GM10847 (cell line): Measurements from ENCODE around the gene ANKRD9.

Experiments used
- POLR2A ChIP-seq: IDR thresholded peaks from 2 replicates; pipeline ENCODE4 v1.6.1; 2011; ENCODE audit not compliant: insufficient read length; ENCODE audit errors: extremely low read depth

ANKRD9 gene

GRCh38 chr14:102509746-102510615 lies at the start of gene ANKRD9:
Gene ANKRD9, minus strand, starts transcription at chr14:102509776. Its CDS starts 1,887 bp downstream, at chr14:102507889.
- no peak for TF ChIP-seq POLR2A

DNA sequence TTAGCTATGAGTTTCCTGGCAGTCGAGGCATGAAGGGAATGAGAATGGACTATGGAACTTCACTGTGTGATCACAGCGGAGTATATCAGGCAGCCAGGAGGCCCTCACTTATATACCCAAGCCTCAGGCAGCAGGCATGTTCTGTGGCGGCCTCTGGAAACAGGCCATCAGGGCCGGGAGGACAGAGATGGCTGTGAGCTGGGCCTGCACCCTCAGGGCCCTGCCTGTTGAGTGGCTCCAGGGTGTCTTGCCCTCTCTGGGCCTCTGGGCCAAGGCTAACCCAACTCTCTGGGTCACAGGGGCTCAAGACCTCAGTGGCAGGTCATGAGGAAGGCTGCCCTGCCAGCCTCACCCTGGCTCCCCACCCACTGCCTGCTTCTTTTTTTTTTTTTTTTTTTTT lies 49.0 kb upstream of the ANKRD9 start:
- TF ChIP-seq POLR2A, result no peak

GRCh38 chr14:102557434-102558226 lies 48.1 kb upstream of the ANKRD9 start:
- no peak for TF ChIP-seq POLR2A

DNA sequence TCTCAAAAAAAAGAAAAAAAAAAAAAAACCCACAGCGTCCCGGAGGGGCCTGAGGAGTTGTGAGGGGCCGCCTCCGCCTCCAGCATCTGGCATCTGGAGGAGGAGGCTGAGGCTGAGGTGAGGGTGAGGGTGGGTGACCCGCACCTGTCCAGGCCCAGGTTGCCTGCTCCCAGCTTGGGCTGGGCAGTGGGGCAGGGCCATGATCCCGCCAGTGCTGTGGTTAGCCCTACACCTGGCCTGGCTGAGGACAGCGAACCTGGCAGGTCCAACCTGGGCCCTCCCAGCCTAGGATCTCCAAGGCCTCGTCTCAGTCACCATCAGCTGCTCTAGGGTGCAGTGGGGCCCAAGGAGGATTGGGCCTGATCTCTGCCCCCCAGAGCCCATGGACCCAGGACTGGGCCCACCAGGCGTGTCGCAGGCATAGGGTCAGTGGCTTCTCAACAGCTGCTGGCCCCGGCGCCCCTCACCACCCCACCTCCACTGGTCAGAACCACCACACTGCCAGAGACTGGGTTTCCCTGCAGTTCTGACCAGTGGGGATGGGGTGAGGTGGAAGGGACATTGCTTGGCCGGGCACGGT lies 46.6 kb upstream of the ANKRD9 start:
- TF ChIP-seq POLR2A, result no peak

GRCh38 chr14:102554821-102555819 lies 45.5 kb upstream of the ANKRD9 start:
- peak; percentile 13 for TF ChIP-seq POLR2A

- TF ChIP-seq POLR2A, result no peak
These were observed 42.6 kb upstream of the ANKRD9 start for GRCh38 chr14:102551995-102552705.

- no peak for TF ChIP-seq POLR2A
These were observed 39.2 kb upstream of the ANKRD9 start for GRCh38 chr14:102548616-102549240.

DNA sequence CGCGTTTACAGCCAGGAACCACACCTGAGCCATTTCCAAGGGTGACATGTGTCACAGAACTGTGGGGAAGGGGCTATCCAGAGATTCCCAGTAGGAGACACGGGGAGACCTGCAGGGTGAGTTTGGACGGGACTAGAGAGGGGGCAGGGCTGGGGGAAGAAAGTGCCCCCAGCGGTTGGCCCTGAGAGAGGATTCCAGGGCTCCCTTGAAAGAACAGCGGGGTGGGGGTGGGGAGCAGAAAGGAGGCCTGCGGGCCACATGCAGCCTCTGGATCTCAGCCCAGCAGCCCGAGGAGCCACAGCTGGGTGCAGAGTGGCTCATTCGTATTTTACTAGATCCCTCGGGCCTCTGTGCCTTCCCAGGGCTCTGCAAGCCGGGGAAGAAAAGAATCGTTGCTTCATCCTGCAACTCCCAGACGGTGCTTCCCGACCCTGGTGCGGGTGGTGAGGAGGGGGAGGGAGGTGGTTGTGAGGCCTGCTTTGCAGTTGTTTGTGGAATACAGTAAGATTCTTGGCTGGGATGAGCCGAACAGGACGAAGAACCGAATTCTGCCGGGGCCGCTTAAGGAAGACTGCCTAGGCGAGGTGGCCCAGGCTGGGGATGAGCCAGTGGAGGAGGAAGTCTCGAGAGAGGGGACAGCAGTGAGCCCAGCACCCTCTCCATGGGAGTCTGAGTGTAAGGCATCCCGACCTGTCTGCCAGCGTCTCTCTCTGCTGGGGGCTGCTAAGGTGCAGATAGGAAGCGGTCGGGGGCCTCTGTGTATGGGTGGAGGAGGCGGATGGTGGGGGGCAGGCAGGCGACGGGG lies 36.1 kb upstream of the ANKRD9 start:
- TF ChIP-seq POLR2A, result no peak

- no peak for TF ChIP-seq POLR2A
These were observed 35.3 kb upstream of the ANKRD9 start for GRCh38 chr14:102544747-102545460.

GRCh38 chr14:102544046-102544746 lies 34.6 kb upstream of the ANKRD9 start:
- no peak for TF ChIP-seq POLR2A

DNA sequence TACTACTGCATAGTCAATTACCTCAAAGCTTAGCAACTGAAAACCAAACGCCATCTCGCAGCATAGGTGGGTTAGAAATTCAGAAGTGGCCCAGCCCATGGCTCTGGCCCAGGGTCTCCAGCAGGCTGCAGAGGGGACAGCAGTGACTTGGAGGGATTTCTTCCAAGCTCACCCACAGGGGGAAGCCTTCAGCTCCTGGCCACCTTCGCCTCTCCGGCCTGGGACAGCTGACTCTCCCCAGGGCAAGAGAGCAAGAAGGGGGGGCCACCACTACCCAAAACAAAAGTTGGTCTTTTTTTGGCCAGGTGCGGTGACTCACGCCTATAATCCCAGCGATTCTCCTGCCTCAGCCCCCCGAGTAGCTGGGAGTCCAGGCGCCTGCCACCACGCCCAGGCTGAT lies 32.2 kb upstream of the ANKRD9 start:
- TF ChIP-seq POLR2A, result no peak

DNA sequence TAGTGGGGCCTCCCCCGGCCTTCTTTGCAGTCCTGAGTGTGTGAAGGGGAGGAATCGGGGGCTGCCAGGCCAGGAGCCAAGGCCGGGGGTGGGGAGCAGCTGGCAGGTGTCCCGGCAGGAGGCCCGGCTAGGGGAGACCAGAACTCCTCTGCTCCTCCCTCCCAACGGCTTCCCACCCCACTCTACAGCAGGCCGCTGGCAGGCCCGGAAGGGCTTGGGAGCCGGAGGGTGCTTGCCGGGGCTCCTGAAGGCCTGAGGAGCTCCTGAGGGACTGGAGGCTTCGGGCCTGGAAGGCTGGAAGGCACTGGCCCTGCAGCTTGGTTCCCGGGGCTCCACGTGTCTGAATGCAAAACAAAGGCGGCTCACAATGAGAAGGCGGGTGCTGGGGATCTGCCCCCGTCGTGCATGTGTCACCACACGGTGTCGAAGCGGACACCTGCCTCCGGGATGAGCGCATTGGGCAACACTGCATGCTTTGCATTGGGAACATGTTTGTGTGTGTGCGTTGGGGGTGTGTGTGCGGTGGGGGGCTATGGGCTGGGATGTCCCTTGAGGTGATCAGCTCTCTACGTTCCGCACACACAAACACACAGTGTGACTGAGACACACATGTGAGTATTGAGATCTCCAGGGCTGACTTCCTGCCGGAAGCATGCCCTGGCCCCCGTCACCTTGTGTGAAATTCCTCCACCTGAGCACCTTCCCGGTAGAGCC lies 30.9 kb upstream of the ANKRD9 start:
- no peak for TF ChIP-seq POLR2A
